Fibroblast of skin of left biceps (primary cell): ENCODE results near the gene HOXC12.

Source experiments
- DNase-seq, 2 experiments: peaks; one replicate each; pipeline ENCODE4 v3.0.0-alpha.2; 2013; ENCODE audit warnings: low read depth in 2 of 2

Gene HOXC12

DNA sequence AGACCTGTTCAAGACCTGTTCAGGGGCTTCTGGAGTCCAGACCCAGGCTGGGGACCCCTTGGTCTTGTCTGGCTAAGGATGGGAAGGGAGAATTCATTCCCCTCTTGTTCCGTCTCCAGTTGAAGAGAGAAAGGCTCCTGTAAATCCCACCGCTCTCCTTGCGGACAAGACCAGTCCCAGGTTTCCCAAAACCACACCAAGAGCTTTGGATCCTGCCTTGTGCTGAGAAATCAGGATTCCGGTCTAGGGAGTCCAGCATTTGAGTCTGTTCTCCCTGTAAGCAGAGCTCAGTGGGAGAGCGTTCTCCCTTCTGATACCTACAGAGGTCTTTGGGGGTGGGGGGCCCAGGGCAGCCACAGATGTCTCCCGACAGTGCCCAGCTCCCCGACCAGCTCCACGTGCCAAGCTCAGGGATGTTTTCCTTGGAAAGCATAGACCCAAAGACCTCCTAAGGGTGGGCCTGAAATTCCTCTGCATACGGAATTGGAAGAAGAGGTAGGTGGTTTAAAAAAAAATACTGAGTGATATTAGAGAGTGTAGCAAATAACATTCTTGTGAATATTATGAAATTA is 14.2 kb upstream of the HOXC12 start:
- DNase-seq, result no peak

DNA sequence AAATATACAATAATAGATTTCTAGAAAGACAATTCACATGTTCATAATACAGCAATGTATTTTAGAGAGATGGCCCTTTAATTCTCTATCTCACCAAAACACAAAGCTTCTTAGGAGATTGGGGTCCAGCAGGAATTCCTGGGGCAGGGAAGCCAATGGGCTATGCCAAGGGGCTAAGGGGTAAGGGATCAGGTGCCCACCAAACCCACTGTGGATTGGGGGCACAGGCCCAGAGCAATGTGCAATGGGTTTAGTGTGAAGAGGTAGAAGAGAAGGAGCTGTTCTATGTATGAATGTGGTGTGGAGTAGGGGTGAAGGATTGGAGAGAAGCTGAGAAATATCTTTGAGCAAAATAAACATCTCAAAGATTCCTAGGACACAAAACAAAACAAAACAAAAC is 13.5 kb upstream of the HOXC12 start:
- DNase-seq, result no peak

- DNase-seq, result no peak
These were observed 13.0 kb upstream of the HOXC12 start for GRCh38 chr12:53941750-53942149.

DNA sequence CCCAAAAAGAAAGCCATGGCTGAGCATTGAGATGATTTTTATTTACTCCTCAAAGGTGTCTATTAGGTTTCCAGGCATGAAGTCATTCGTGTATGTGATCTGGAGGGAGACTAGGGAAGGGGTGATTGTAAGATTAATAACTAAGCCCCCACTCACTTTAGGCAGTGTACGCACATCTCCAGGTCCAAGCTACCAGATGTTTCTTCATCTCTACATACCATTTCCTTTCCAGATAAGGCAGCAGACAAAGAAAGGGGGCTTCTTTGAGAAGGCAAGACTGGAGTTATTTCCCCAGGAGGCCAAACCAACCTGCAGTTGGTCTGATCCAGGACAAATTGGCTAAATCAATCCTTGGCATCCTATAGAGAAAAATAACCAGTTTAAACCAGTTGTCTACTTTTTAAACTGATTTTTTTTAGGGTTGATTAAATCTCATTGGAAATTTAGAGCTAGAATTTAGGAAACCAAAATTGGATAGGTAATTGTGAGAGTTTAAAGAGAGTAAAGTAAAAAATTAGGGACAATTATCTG is 12.2 kb upstream of the HOXC12 start:
- no peak for DNase-seq

DNA sequence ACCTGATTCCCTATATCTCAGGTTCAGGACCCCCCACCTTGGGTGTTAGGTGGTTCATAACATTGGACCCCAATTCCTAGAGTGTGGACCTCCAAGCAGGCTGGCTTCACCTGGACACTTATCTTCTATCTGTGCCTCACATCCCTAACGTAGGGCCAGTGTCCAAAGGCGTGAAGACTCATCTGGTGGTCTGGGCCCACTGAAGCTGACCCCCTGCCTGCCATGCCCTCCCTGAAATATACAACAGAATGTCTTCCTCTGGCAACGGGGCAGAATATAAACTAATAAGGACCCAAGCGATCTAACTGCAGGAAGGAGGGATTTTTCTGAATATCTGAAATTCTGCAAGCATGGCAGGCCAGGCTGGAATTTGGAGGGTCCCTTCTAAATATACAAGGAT is 10.5 kb upstream of the HOXC12 start:
- DNase-seq, result no peak

- DNase-seq, result no peak
These were observed 9.5 kb upstream of the HOXC12 start for GRCh38 chr12:53944907-53945847.

DNA sequence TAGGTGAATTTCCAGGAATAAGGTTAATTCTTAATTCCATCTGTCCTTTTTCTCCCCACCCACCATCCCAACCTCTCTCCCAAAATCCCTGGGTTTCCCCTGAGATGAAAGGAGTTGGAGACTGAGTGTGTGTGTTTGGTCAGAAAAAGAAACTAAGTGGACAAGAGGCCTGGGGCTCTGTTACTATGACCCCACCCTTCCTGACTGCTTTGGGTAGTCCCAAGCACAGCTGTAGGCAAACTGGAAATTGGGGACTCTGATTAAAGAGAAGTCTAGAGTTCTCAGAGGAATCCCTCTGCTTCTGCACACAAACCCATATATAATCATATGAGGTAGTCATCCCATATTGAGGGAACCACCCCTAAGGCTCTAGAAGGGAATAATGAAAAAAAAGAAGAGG is 7.0 kb upstream of the HOXC12 start:
- no peak for DNase-seq

- DNase-seq, result no peak
These were observed 5.8 kb upstream of the HOXC12 start for GRCh38 chr12:53948650-53949593.

GRCh38 chr12:53949631-53950436 is 4.9 kb upstream of the HOXC12 start:
- no peak for DNase-seq

DNA sequence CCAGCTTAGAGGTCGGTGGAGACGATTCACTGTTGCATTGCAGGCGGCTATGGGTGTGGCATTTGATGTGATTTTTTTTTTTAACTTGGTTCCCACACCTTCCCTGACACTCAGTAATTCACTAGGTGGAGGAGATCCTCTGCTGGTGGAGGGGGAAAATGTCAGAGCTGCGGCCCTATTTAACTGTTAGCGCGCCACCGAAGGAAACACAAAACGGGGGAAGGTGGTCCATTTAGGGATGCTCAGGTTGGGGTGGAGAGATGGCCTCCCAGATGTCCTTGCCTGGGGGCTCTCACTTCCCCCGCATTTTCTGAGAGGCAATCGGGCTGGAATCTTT is 4.3 kb upstream of the HOXC12 start:
- DNase-seq, result no peak

DNA sequence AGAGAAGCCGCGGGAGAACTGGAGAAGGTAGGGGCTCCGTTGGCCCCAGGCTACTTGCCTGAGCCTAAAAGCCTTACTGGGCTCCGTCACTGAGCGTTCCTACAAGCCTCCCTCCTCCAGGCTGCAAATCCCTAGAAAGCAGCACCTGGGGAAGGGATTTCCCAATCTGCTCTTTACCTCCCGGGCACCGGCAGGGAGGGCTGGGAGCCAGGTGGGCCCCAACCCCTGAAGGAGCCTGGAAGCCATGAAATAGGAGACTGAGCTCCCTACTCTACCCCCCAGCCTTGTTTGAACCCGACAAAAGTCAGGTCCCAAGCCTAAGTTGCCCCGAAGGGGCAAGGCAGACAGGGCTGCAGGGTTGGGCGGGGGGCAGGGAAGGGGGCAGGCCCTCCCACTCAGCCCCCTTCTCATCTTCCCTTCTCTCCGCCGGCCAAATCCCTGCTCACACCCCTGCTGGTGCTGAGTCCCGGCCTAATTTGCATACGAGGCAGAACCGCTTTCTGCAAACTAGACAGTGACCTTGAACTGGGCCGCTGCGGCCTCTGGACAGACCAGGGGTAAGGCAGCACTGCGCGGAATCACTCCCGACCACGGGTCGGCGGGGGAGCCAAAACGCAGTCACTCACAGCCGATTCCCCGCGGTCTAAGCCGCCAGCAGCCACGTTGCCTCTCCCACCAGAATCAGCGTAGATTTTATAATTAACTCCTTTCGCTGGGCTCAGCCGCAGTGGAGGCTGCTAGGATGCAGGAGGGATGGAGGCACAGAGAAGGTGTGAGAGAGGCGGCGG is 3.7 kb upstream of the HOXC12 start:
- no peak for DNase-seq

GRCh38 chr12:53951577-53952334 is 2.9 kb upstream of the HOXC12 start:
- DNase-seq, result no peak

DNA sequence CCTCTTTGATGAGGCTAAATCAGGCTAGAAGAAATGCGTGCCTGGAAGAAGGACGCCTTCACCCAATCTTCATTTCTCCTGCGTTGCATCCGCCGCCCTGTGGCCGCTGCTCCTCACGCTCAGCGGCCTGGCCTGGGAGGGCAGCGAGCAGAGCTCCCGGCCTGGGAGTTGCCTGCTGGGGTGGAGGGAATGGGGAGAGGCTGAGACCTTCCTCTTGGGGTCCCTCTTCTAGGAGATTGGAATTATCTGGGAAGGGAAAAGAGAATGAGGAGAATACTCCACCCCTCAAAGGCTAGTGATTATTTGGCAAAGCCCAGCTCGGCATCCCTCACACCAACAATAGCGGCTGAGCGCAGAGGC is 2.4 kb upstream of the HOXC12 start:
- no peak for DNase-seq

GRCh38 chr12:53952871-53953734 is 1.6 kb upstream of the HOXC12 start:
- DNase-seq, result no peak

DNA sequence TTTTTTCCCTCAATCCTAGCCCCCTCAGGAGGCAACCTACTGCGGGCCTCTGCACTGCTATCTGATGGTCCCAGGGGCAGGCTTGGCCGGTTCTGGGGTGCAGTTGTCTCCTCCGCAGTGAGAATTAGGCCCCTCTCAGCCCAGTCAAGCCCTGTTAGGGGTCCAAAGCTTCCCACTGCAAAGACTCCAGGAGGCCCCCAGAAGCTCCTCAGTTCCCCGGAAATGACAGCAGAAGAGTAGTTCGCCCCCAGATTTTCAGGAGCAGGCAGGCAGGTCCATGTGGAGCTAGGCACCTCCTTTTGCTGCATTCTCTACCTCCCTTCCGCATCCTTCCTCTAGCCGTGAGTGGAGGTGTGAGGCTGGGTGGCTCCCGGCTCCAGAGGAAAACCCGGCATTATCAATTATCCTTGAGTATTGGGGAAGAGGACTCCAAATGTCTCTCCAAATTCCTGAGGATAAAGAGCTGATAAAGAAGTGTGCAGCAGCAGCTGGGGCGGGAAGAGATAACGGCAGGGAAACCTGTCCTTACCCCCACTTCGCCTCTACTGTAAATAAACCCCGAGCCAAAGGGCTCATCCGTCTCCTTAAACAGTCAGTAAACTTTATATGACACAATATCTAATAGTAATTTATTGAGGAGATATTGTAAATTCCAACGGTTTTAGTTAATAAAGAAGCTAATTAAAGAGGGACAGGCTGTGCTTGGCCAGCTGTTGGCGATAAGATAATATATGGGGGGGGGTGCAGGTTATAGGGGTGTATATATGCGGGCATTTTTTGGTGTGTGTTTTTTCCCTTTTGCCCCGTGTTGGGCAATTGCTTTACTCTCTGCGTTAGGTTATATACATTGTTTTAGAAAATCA is 641 bp upstream of the HOXC12 start:
- no peak for DNase-seq

DNA sequence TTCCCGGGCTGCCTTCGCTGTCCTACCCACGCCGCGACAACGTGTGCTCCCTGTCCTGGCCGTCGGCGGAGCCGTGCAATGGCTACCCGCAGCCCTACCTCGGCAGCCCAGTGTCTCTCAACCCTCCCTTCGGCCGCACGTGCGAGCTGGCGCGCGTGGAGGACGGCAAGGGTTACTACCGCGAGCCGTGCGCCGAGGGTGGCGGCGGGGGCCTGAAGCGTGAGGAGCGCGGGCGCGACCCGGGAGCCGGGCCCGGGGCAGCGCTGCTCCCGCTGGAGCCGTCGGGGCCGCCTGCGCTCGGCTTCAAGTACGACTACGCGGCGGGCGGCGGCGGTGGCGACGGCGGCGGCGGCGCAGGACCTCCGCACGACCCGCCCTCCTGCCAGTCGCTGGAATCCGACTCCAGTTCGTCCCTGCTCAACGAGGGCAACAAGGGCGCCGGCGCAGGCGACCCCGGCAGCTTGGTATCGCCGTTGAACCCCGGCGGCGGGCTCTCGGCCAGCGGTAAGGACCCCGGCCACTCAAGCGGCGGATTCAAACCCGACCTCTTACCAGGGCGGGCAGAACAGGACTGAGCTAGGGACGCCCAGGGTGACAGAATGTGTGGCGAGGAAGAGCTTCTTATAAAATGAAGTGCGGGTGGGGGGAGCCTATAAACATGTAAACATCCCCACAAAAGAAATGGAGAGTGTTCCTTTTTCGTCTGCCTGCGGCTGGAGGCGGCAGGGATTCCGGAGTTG is 503 bp downstream of the HOXC12 start:
- no peak for DNase-seq

DNA sequence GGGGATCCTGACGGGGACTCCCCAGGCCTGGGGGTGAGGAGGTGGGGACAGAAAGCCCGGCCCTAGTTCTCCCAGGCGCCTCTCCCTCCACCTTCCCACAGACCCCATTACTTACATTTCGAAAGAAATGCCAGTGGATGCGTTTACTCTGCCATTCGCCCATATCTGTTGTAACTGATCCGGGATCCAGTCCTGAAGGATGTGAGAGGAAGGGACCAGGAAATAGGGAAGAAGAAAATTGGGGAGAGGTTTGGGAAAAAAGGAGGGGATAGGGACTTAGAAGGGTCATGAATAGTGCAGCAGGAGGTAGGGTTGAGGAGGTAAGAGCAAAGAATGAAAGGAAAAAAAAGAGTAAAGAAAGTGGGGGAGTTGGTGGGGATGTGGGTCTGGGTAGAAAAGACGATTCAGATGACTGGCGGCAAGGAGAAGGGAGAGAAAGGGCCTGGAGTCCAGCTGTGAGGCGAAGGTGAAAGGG is 1.1 kb downstream of the HOXC12 start:
- no peak for DNase-seq
